GM12878 (cell line): ENCODE results near the gene RAE1. TPM values are rescaled to one million over a fixed set of nuclear protein-coding genes. Genes with fewer than 3 reads are reported as not detected.

Experiments
- CBFB ChIP-seq: IDR thresholded peaks from 2 replicates; pipeline ENCODE4 v1.6.1; 2016; ENCODE audit warnings: antibody characterized with exemption, low read depth
- CREM ChIP-seq: IDR thresholded peaks from 2 replicates; pipeline ENCODE4 v1.6.1; 2014; ENCODE audit warnings: antibody characterized with exemption, low read depth
- EGR1 ChIP-seq, 2 experiments: IDR thresholded peaks; 1 replicate in 1 of 2; 2 replicates in 1 of 2; pipeline ENCODE4 v1.6.1; 2011 to 2012; ENCODE audit warnings: low read depth in 2 of 2, low read length in 2 of 2, borderline replicate concordance in 1 of 2, mild to moderate bottlenecking in 1 of 2, moderate library complexity in 1 of 2
- ETV6 ChIP-seq, 2 experiments: fragments of 450-650 bp in 1 of 2; IDR thresholded peaks in 1 of 2; conservative IDR thresholded peaks in 1 of 2; 2 replicates each; pipeline ENCODE4 v1.6.1; 2014; ENCODE audit warnings: antibody characterized with exemption in 1 of 2, borderline replicate concordance in 1 of 2, low read depth in 1 of 2, mild to moderate bottlenecking in 1 of 2, moderate library complexity in 1 of 2
- GABPA ChIP-seq: IDR thresholded peaks from 2 replicates; pipeline ENCODE4 v1.6.1; 2014; ENCODE audit warnings: antibody characterized with exemption, low read depth, mild to moderate bottlenecking, inconsistent platforms
- JUND ChIP-seq: IDR thresholded peaks from 2 replicates; pipeline ENCODE4 v1.6.1; 2012; ENCODE audit warnings: low read depth, mild to moderate bottlenecking, low read length, improper control_type of control experiment, moderate library complexity
- KAT2A ChIP-seq: conservative IDR thresholded peaks from 2 replicates; pipeline ENCODE4 v1.6.1; 2011; ENCODE audit warnings: low read depth, low read length; ENCODE audit not compliant: control insufficient read depth
- KDM1A ChIP-seq: fragments of 200-600 bp; sonication (generic); IDR thresholded peaks from 2 replicates; pipeline ENCODE4 v1.6.1; 2016; ENCODE audit warnings: borderline replicate concordance
- MEF2A ChIP-seq: IDR thresholded peaks from 2 replicates; pipeline ENCODE4 v1.6.1; 2011; ENCODE audit warnings: low read depth, mild to moderate bottlenecking, low read length, moderate library complexity; ENCODE audit not compliant: insufficient read depth
- MYB ChIP-seq: fragments of 150-350 bp; IDR thresholded peaks from 2 replicates; pipeline ENCODE4 v1.6.1; 2014; ENCODE audit warnings: mild to moderate bottlenecking, low read depth, low read length, borderline replicate concordance
- NFXL1 ChIP-seq: fragments of 450-650 bp; IDR thresholded peaks from 2 replicates; pipeline ENCODE4 v1.6.1; 2017; ENCODE audit warnings: antibody characterized with exemption, mild to moderate bottlenecking, borderline replicate concordance
- NFYB ChIP-seq: IDR thresholded peaks from 2 replicates; pipeline ENCODE4 v1.6.1; 2011; ENCODE audit warnings: low read depth, mild to moderate bottlenecking, low read length, improper control_type of control experiment, moderate library complexity; ENCODE audit not compliant: insufficient read depth
- NKRF ChIP-seq: fragments of 450-650 bp; conservative IDR thresholded peaks from 2 replicates; pipeline ENCODE4 v1.6.1; 2017; ENCODE audit warnings: mild to moderate bottlenecking, moderate library complexity
- SKIL ChIP-seq: fragments of 450-650 bp; IDR thresholded peaks from 2 replicates; pipeline ENCODE4 v1.6.1; 2017; ENCODE audit warnings: mild to moderate bottlenecking, low read depth, inconsistent platforms; ENCODE audit not compliant: poor library complexity, severe bottlenecking
- TARDBP ChIP-seq: IDR thresholded peaks from 2 replicates; pipeline ENCODE4 v1.6.1; 2016; ENCODE audit warnings: borderline replicate concordance
- TBL1XR1 ChIP-seq: IDR thresholded peaks from 2 replicates; pipeline ENCODE4 v1.6.1; 2012; ENCODE audit warnings: low read depth, low read length, improper control_type of control experiment
- TCF12 ChIP-seq: IDR thresholded peaks from 2 replicates; pipeline ENCODE4 v1.6.1; 2011; ENCODE audit warnings: low read depth, mild to moderate bottlenecking, low read length
- WRNIP1 ChIP-seq: IDR thresholded peaks from 2 replicates; pipeline ENCODE4 v1.6.1; 2011; ENCODE audit warnings: low read depth, low read length, improper control_type of control experiment, borderline replicate concordance
- ZBTB11 ChIP-seq: fragments of 450-650 bp; formaldehyde crosslinking; IDR thresholded peaks from 2 replicates; pipeline ENCODE4 v1.5.0; 2022; ENCODE audit warnings: mild to moderate bottlenecking, missing genetic modification characterization
- ZNF217 ChIP-seq: fragments of 450-650 bp; IDR thresholded peaks from 2 replicates; pipeline ENCODE4 v1.6.1; 2017; ENCODE audit warnings: antibody characterized with exemption, mild to moderate bottlenecking
- polyA plus RNA-seq, 11 experiments: library from polyadenylated mRNA; depleted of rRNA in 4 of 11; unstranded in 6 of 11; stranded (reverse) in 5 of 11; fragments of >200 nt; fragmentation: Nextera tagmentation in 4 of 11; fragmentation: Illumina TruSeq in 1 of 11; extraction: Ambion mirVana in 4 of 11; extraction: Trizol in 1 of 11; gene quantifications; 1 replicate in 1 of 11; 2 replicates in 10 of 11; pipeline versions ENCODE4 v1.2.1 to v1.2.3, GENCODE V29; 2011 to 2016; ENCODE audit warnings: inconsistent platforms in 2 of 11, missing spikeins in 2 of 11, low read depth in 1 of 11
- total RNA-seq, 4 experiments: library from RNA; depleted of rRNA in 3 of 4; stranded (reverse); fragments of >200 nt in 3 of 4; fragmentation: Illumina TruSeq in 1 of 4; extraction: Trizol in 1 of 4; gene quantifications; 2 replicates each; pipeline versions ENCODE4 v1.2.1 to v1.2.3, GENCODE V29; 2013 to 2021

The RAE1 gene
- total and polyA plus RNA-seq, 10 of the 15 experiments (the other 5 are each of a cell fraction or from before 2014, with no cell fraction given), result 28.7 to 107 (median 49.3) TPM

GRCh38 chr20:57398231-57398821, 47.3 kb downstream of the RAE1 start (continued):
- TF ChIP-seq NKRF (0 out of 2 replicates have a peak, but pooled peaks have one; percentile 64), NFYB (no peak), ETV6 (conservative IDR thresholded peaks at IDR 0.05 in 1 of 2, IDR thresholded peaks at IDR 0.05 in 1 of 2; ENCODE audit: borderline replicate concordance in 1 of 2, low read depth in 1 of 2) (peak in 1 of 2 experiments; percentile 85; a peak in 1 of 4 replicates), TBL1XR1 (peak; percentile 99), WRNIP1 (no peak), TARDBP (peak; percentile 22; the same call in 1 of the 2 replicates), MEF2A (peak; percentile 77; the same call in 1 of the 2 replicates), TCF12 (peak; percentile 99), ZNF217 (peak; percentile 82), JUND (peak; percentile 42; the same call in 1 of the 2 replicates), GABPA (no peak), KDM1A (no peak), EGR1 (IDR thresholded peaks at IDR 0.05; ENCODE audit: borderline replicate concordance in 1 of 2, low read depth in 2 of 2, low read length in 2 of 2) (peak in 1 of 2 experiments; percentile 95; a peak in 2 of 3 replicates), ZBTB11 (CRISPR knock-in tag) (no peak), CBFB (peak; percentile 89), KAT2A (no peak), SKIL (peak; percentile 86), MYB (peak; percentile 76; the same call in 1 of the 2 replicates), NFXL1 (0 out of 2 replicates have a peak, but pooled peaks have one; percentile 41), CREM (peak; percentile 94)
